HG03159 (cell line): ENCODE measurements around the gene TMX3.

ENCODE experiments used
- ATAC-seq: cut with Tn5 transposase; IDR thresholded peaks from one replicate; pipeline ENCODE4 v1.9.1; 2021; ENCODE audit warnings: mild to moderate bottlenecking, moderate library complexity; ENCODE audit not compliant: unreplicated experiment

TMX3 gene, protein sequence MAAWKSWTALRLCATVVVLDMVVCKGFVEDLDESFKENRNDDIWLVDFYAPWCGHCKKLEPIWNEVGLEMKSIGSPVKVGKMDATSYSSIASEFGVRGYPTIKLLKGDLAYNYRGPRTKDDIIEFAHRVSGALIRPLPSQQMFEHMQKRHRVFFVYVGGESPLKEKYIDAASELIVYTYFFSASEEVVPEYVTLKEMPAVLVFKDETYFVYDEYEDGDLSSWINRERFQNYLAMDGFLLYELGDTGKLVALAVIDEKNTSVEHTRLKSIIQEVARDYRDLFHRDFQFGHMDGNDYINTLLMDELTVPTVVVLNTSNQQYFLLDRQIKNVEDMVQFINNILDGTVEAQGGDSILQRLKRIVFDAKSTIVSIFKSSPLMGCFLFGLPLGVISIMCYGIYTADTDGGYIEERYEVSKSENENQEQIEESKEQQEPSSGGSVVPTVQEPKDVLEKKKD

DNA sequence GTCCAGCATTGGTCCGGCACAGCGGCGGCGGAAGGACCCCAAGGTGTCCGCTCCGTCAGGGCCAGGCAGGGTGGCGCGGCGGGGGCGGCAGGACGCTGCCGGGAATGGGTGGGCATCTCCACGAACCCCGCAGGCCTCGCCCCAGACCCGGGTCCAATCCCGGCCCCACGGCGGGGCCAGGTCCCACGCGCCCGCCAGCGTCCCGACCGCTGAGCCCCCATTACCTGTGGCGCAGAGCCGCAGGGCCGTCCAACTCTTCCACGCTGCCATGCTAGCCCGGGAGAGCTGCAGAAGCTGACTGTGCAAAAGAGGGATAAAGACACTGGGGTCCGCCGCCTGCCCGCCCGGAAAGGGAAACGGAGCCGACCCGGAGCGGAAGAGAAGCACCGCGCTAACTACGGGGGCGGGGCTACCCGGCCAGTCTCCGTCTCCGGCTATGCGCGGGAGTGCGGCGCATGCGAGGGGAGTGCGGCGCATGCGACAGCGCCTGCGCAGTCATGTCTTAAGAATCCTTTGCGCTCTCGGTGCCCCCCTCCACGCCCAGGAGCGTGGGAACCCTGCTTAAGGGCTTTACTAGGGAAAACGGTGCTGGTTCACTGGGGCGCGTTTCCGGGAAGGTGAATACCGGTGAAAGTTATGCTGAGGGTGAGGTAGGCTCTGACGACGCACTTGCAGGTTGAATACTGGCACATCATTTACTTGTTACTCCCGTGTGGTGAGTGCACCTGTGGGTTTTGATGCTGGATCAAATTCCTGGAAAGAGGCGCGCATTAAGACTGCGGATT, at the start of gene TMX3:
TSS of gene TMX3 (minus strand) at position 397 of the 785 bp plus-strand sequence. CDS start at position 270, 127 bp downstream.
- peak; percentile 97 for ATAC-seq

DNA sequence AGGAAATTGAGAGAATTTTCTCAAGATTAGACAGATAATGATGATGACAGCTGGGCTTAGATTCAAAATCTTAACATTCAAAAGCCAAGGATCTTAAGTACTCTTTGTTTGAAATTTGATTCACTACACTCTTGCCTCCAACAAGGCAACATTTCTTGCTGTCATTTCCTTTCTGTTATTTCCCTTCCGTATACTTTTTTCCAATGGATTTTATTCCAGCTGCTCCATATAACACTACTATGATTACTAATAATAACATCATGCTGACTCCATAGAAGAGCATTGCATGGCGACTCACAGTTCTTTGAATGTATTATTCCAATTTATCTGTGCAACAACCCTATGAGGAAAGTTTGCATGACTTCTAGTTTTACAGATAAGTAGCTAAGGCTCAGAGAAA, 49.1 kb upstream of the TMX3 start:
- no peak for ATAC-seq

DNA sequence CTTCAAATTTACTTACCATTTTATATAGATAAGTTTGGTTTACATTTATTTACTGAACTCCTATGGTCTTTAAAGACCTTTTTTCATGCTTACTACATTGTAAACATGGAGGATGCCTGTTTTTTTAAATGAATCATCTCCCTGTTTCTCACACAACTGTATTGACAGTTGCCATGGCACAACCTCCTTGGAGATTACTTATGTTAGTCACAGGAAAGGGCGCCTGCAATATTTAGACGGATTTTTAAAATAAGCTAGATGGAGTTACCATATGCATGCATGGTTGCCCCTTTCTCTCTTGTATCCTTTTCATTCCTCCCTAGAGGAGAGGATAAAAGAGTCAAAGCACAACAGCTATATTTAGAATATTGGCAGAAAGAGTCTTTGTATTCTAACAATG, 48.2 kb upstream of the TMX3 start:
- ATAC-seq: no peak

DNA sequence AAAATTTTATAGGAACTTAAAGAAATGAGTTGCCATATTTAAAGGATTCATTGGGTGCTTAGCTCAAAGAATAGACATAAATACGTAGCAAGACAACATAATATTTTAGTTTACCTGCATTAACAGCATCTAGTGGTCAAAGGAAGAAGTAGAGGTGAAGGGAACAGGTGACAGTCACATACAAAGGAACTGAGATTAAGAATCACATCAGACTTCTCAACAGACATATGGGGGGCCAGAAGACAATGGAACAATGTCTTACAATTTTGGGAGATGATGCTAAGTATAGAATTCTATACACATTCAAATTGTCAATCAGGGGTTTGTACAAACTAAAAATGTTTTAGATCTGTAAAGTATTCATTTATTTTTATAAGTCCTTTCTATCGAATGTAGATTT, 44.4 kb upstream of the TMX3 start:
- ATAC-seq: no peak

DNA sequence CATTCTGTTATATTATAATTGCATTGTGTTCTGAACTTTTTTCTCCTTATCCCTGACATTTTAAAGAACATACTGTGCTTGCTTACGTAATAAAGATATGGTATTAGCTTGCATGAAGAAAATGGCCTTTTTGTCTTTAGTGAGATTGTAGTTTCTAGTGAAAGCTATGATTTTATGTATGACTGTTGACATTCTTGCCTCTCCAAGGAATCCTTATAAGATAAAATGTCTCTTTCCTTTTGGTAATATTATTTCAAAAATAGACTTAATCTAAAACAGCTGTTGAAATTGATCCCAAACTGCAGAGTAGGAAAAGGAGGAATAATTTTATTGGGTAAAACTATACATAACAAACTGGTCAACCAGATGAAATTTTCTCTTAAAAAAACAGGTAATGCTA, 42.2 kb upstream of the TMX3 start:
- ATAC-seq: no peak

DNA sequence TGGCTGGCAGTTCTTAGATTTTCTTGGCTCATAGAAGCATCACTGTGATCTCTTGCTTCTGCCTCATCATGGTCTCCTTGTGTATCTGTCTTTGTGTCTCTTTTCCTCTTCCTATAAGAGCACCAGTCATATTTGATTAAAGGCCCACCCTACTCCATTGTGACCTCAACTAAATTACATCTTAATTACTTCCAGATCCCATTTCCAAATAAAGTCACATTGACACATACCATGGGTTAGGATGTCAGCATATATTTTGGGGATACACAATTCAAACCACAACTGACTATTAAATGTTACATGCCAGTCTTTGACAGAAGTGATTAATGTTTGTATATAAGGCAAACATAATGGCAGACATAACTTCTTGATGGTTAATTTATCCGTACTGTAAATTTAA, 27.3 kb upstream of the TMX3 start:
- ATAC-seq: no peak

DNA sequence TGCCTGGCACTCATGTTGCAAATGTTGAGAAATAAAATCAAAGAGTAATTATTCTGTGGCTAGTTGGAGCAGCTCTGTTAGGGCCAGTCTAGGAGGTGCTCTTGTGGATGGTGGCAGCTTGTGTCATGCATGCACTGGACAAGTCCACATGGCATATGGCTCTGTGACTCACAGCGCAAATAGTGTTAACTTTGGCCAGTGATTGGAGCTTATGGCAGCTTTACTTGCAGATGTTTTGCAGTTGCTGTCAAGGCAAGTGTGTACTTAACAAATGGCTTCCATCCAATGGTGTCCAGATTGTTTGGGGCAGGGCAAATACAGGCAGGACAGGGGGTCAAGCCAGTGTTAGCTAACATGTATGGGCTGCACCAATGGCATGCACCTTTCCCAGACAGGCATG, 26.1 kb upstream of the TMX3 start:
- ATAC-seq: no peak

DNA sequence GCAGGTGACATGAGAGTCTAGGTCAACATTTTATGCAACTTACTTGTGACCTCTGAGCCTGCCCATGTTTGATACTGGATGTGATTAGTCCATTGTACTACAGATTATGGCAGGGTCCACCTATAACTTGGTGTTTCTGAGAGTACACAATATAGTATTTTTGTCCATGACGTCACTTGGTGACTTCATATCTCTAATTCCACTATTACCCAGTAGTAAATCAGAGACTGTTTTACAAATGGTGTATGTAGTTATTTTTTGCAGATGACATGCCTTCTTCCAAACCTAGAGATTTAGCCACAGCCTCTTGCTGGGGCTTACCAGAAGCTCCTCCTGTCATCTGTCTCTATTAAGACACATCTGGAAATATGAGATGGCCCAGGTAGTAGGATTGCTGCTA, 24.6 kb upstream of the TMX3 start:
- ATAC-seq: no peak

DNA sequence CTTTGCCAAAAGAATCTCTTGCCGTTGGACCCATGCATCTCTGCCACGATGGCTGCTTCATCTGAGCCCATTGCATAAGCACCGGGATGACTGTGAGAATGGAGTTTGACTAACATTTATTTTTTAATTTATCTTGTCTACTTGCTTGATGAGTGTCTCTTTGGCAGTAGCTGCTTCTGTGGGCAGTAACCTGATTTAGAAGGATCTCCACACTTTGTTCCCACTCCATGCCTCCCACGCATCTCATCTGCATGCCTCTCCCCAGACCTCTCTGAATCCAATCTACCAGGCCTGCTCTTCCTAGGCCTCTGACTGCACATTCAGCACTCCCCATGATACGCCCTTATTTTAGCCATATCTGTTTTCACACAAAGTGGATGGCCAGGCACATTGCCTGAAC, 23.7 kb upstream of the TMX3 start:
- ATAC-seq: no peak

DNA sequence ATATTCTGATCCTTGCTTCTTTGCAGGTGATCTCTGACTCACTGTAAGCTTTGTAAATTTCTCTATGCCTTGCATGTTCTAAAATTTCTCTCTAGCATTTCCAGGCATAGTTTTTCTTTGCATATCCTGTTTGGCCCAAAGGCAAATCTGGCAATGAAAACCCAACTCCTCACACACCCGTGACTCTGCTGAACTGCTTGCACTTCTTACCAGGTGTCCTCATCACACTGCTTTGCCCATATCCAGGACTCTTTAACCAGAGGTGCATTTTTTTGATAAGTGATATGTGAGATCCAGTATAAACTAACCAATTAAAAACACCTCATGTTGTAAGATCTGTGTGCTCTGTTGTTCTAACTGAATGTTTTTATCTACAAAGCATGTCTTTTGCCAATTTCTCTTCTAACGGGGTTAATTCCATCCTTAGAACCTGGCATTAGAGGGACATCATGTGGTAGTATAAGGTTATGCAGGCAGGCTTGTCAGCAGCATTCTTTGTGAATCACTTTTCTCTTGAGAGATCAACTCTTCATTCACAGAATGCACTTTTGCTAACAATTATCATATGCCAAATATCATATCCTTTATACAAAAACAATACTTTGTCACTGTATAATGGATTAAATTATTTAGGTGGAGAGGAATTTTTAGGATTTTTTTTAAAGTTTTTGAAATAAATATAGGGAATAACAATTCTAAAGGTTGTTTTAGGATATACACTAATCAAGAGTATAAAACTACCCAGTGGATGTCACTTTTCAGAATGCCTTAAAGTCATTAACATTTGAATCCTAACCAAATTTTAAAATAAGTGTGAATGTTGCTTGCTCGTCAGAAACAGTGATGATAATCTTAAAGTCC, 20.8 kb upstream of the TMX3 start:
- peak; percentile 92 for ATAC-seq

DNA sequence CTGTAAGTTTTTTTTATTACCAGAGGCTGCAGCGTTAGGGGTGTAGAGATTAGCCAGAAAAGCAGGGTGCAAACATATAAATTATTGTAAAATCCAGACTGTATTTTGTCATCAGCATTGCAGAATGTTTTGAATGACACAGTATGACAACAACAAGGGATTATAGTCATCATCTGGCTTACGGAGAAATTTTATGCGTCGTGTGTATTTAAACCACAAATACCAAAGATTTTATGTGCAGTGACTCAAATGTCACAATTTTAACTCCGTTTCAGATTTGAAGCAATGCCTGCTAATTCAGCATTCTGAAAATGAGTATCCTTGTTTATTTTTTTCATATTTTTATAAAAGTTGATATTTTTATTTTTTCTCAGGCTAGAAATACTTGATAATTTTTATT, 19.4 kb upstream of the TMX3 start:
- ATAC-seq: no peak

DNA sequence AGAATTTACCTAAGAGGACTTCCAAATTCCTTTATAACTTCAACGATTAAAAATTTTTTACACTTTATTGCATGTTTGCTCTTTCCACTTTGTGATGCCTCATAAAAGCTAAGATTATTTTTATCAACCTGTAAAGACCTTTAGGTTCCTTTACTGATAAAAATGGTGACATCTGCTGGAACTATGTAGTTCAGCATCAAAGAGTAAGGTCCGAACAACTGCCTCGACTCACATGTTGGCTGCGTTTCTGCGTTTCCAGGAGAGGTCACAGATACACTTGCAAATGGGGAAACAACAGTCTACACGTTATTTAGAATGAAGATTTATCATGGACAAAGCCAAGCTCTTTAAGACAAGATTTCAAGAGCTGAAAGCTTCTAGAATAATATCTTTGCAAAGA, 18.8 kb upstream of the TMX3 start:
- no peak for ATAC-seq

DNA sequence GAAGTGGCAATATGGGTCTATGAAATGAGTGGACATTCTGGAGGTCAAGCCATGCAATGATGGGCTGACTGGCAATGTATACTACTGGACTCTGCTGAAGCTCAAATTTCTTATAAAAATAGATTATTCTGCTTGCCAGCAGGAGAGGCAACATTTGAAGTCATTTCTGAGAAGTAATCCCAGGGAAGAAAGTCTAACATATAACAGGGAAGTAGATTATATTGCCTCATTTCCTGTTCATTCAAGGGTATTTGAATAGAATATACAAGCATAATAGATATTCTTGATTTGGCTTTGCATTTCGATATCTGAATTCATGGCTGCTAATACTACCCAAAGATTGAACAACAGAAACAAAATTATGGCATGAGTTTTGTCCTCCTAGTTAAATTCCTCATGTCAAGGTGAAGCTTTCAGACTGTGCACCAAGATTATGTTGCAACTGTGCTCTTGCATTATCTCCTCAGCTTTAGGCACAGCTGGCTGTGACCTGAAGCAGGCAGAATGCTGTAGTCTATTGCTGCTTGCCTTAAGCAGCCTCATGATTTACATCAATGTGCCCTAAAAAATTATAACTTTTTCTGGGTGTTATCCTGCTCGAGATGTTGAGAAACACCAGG, 13.3 kb upstream of the TMX3 start:
- no peak for ATAC-seq

DNA sequence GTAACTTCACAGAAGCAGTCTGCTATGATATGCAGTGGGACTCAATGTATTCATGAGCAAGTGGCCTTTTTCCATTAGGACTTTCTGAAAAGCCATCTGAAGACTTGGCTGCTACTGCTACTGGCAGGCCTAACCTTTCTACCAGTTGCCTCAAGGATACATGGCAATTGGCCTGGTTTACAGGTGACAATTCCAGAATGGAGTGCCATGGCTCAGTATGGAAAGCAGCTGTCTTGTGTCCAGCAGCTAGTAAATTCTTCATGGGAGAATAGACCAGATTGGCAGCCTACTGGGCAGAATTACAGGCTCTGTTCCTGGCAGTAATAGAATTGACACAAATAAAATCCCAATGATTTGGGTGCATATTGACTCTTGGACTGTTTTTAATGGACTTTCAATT, 12.6 kb upstream of the TMX3 start:
- ATAC-seq: no peak

DNA sequence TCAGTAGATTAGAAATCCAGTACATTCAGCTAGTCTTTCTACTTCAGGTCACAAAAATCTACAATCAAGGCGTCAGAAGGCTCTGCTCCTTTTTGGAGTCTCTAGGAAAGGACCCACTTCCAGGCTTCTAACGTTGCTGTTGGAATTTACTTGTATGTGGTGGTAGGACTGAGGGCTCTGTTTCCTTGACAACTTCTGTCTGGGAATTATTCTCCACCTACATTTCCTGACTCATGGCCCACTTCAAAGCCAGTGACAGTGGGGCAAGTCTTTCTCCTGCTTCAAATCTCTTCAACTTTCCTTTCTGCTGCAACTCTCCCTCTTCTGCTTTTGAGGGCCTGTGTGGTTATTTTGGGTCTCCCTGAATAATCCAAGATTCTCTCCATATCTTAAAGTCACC, 10.4 kb upstream of the TMX3 start:
- ATAC-seq: no peak

DNA sequence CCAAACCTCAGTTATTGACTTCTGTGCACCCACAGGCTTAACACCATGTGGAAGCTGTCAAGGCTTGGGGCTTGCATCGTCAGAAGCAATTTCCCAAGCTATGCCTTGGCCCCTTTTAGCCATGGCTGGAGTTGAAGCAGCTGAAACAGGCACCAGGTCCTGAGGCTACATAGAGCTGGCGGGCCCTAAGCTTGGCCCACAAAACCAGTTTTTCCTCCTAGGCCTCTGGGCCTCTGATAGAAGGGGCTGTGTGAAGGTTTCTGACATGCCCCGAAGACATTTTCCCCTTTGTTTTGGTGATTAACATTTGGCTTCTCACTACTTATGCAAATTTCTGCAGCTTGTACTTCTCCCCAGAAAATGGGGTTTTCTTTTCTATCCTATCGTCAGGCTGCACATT, 9.1 kb upstream of the TMX3 start:
- ATAC-seq: no peak

DNA sequence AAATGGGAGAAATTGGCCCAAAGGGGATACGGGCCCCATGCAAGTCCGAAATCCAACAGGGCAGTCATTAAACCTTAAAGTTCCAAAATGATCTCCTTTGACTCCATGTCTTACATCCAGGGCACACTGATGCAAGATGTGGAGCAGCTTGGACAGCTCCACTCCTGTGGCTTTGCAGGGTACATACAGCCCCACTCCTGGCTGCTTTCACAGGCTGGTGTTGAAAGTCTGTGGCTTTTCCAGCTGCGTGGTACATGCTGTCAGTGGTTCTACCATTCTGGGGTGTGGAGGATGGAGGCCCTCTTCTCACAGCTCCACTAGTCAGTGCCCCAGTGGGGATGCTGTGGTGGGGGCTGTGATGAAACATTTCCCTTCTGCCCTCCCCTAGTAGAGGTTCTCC, 8.6 kb upstream of the TMX3 start:
- ATAC-seq: no peak

DNA sequence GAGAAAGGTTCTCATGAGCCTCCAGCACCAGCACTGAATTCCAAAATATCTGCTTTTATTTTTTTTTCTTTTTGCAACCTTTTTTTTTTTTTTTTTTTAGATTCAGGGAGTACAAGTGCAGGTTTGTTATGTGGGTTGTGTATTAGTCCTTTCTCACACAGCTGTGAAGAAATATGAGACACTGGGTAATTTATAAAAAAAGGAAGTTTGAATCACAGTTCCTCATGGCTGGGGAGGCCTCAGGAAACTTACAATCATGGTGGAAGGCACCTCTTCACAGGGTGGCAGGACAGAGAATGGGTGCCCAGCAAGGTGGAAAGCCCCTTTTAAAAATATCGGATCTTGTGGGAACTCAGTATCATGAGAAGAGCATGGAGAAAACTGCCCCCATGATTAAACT, 7.9 kb upstream of the TMX3 start:
- no peak for ATAC-seq

DNA sequence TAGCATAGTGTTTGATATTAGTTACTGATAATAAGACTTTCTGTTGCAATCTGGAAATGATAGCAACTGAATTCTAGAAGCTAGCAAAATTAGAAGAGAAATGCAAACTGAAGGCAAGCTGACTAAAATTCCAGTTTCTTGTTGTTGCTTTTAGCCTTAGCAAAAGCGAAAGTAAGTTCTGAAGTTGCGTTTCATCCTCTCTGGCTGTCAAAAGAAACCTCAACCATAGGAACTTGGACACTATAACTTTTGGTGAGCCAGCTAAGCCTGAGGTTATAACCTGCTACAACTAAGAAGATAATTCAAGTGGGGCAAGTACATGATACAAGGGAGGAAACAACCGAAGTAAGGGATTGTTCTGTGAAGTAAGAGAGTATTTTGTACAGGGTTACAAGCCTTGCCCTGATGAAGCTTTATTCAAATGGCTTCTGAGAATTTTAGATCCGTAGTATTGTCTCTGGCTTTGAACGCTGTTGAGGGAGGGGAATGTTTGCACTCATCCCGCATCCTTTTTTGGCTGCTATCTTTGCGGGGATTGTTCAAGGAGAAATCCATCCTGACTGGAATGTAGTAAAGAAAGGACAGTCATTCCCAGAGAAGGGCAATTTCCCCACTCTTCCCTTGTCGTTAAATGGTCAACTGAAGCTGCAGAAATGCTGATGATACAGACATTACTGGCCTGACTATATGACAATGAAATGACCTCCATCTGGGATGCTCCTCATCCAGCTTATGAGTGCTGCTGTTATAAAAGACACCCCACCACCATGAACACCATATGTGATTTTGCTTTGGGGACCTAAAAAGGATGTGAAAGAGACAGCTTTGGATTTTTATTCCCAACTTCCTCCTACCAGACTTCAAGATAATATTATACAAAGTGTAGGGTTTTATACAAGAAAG, 7.0 kb upstream of the TMX3 start:
- peak; percentile 89 for ATAC-seq

DNA sequence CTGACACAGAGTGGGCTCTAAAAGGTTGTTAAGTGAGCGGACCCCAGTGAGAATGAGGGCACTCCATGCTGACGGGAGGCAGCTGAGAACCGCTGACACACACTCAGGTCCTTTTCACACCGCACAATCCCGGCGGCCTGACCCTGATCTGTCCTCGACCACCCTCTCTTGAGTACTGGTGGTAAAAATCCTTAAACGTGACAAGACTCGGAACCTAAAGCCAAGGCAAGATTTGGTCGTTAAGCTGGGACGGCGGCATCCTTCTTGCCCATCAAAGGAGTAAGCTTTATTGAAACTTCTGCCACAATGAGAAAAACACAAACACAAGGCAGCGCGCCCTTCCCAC, 569 bp downstream of the TMX3 start:
- ATAC-seq: peak; percentile 8
